K562 (cell line): ENCODE data around the gene ECI1. TPM values are rescaled to one million over a fixed set of nuclear protein-coding genes. Genes with fewer than 3 reads are reported as not detected.

Experiments used
- AFF1 ChIP-seq, 2 experiments: fragments of 450-650 bp; IDR thresholded peaks; 2 replicates each; pipeline ENCODE4 v1.6.1; 2018; ENCODE audit warnings: mild to moderate bottlenecking in 2 of 2, low read depth in 1 of 2; ENCODE audit not compliant: partially characterized antibody in 2 of 2
- ASH1L ChIP-seq: fragments of 450-650 bp; IDR thresholded peaks from 2 replicates; pipeline ENCODE4 v1.6.1; 2018; ENCODE audit warnings: borderline replicate concordance, mild to moderate bottlenecking, low read depth; ENCODE audit not compliant: partially characterized antibody
- BMI1 ChIP-seq: fragments of 150-350 bp; IDR thresholded peaks from 2 replicates; pipeline ENCODE4 v1.6.1; 2014; ENCODE audit warnings: low read length
- DACH1 ChIP-seq: fragments of 450-650 bp; IDR thresholded peaks from 2 replicates; pipeline ENCODE4 v1.6.1; 2018; ENCODE audit not compliant: partially characterized antibody
- HMG20B ChIP-seq: fragments of 250-450 bp; sonication (Bioruptor Pico); IDR thresholded peaks from 2 replicates; pipeline ENCODE4 v1.5.0; 2021; ENCODE audit warnings: mild to moderate bottlenecking
- HNRNPH1 ChIP-seq: fragments of 200-400 bp; formaldehyde crosslinking; optimal IDR thresholded peaks from 2 replicates; pipeline ENCODE3; 2017; ENCODE audit warnings: low read depth, mild to moderate bottlenecking, low read length, moderate library complexity
- ILK ChIP-seq: fragments of 450-650 bp; IDR thresholded peaks from 2 replicates; pipeline ENCODE4 v1.6.1; 2016; ENCODE audit warnings: missing genetic modification characterization, low read depth, mild to moderate bottlenecking, missing compliant biosample characterization, moderate library complexity, borderline replicate concordance
- MAFG ChIP-seq: fragments of 450-650 bp; conservative IDR thresholded peaks from 2 replicates; pipeline ENCODE4 v1.6.1; 2016; ENCODE audit warnings: missing genetic modification characterization, missing compliant biosample characterization
- MCM7 ChIP-seq, 2 experiments: fragments of 450-650 bp; IDR thresholded peaks; 2 replicates each; pipeline ENCODE4 v1.6.1; 2016 to 2018
- NFRKB ChIP-seq: fragments of 450-650 bp; IDR thresholded peaks from 2 replicates; pipeline ENCODE4 v1.6.1; 2016; ENCODE audit warnings: low read depth
- PKNOX1 ChIP-seq: fragments of 450-650 bp; IDR thresholded peaks from 2 replicates; pipeline ENCODE4 v1.6.1; 2016
- POLR2B ChIP-seq: fragments of 450-650 bp; IDR thresholded peaks from 2 replicates; pipeline ENCODE4 v1.6.1; 2018; ENCODE audit warnings: low read depth; ENCODE audit not compliant: partially characterized antibody
- RBM14 ChIP-seq: fragments of 200-400 bp; formaldehyde crosslinking; IDR thresholded peaks from 2 replicates; pipeline ENCODE4 v1.6.1; 2018; ENCODE audit warnings: low read depth, mild to moderate bottlenecking, low read length, moderate library complexity, borderline replicate concordance; ENCODE audit not compliant: insufficient read depth
- RBM15 ChIP-seq: fragments of 200-400 bp; formaldehyde crosslinking; IDR thresholded peaks from 2 replicates; pipeline ENCODE4 v1.6.1; 2018; ENCODE audit warnings: mild to moderate bottlenecking, low read length, moderate library complexity; ENCODE audit not compliant: insufficient read depth
- SMARCC2 ChIP-seq: fragments of 450-650 bp; IDR thresholded peaks from 2 replicates; pipeline ENCODE4 v1.6.1; 2017; ENCODE audit warnings: antibody characterized with exemption, moderate library complexity, mild to moderate bottlenecking, low read depth
- STAG1 ChIP-seq: sonication (generic); formaldehyde crosslinking; IDR thresholded peaks from 2 replicates; pipeline ENCODE4 v1.5.0; 2020; ENCODE audit warnings: missing genetic modification reagents, borderline replicate concordance
- TSC22D4 ChIP-seq: fragments of 450-650 bp; IDR thresholded peaks from 2 replicates; pipeline ENCODE4 v1.6.1; 2016; ENCODE audit warnings: missing genetic modification characterization, missing biosample characterization, control low read depth
- ZNF253 ChIP-seq: fragments of 250-450 bp; sonication (Bioruptor Pico); conservative IDR thresholded peaks from 2 replicates; pipeline ENCODE4 v1.6.1; 2021; ENCODE audit warnings: mild to moderate bottlenecking
- ZNF324 ChIP-seq: fragments of 250-450 bp; sonication (Bioruptor Pico); IDR thresholded peaks from 2 replicates; pipeline ENCODE4 v1.4.0; 2020; ENCODE audit warnings: mild to moderate bottlenecking
- ZNF511 ChIP-seq: sonication (generic); formaldehyde crosslinking; IDR thresholded peaks from 2 replicates; pipeline ENCODE4 v1.8.0; 2022; ENCODE audit warnings: mild to moderate bottlenecking, missing genetic modification reagents
- ZNF584 ChIP-seq: fragments of 200-800 bp; sonication (Bioruptor generic); IDR thresholded peaks from 2 replicates; pipeline ENCODE4 v1.6.1; 2016; ENCODE audit warnings: low read depth, mild to moderate bottlenecking, missing genetic modification characterization, missing compliant biosample characterization
- ZNF740 ChIP-seq, 3 experiments: fragments of 200-800 bp in 1 of 3; sonication (Bioruptor generic) in 1 of 3; sonication (generic) in 1 of 3; formaldehyde crosslinking in 1 of 3; IDR thresholded peaks; 2 replicates each; pipeline versions ENCODE4 v1.6.1 to v1.8.0; 2016 to 2022; ENCODE audit warnings: mild to moderate bottlenecking in 2 of 3, missing compliant biosample characterization in 2 of 3, missing genetic modification characterization in 2 of 3, missing genetic modification reagents in 1 of 3
- polyA plus RNA-seq, 8 experiments: library from polyadenylated mRNA; depleted of rRNA in 4 of 8; stranded (reverse) in 5 of 8; unstranded in 3 of 8; fragments of >200 nt; fragmentation: Nextera tagmentation in 2 of 8; fragmentation: Illumina TruSeq in 1 of 8; extraction: Ambion mirVana in 2 of 8; extraction: Trizol in 1 of 8; gene quantifications; 2 replicates each; pipeline versions ENCODE4 v1.2.1 to v1.2.3, GENCODE V29; 2011 to 2014; ENCODE audit warnings: inconsistent platforms in 1 of 8, missing spikeins in 1 of 8
- total RNA-seq, 7 experiments: library from RNA; depleted of rRNA in 6 of 7; stranded (reverse); fragments of >200 nt in 6 of 7; fragmentation: Illumina TruSeq in 2 of 7; extraction: Trizol in 2 of 7; gene quantifications; 2 replicates each; pipeline versions ENCODE4 v1.2.1 to v1.2.3, GENCODE V29; 2011 to 2021; ENCODE audit warnings: low replicate concordance in 1 of 7

The ECI1 gene
- total and polyA plus RNA-seq, 9 of the 15 experiments (the other 6 are each of a cell fraction or from before 2014, with no cell fraction given), result 4.7 to 189 (median 54.0) TPM

- TF ChIP-seq ZNF511 (no peak), ZNF253 (CRISPR knock-in tag) (no peak), MAFG (tag) (no peak), AFF1 (IDR thresholded peaks at IDR 0.05; ENCODE audit: low read depth in 1 of 2, partially characterized antibody in 2 of 2) (no peak), SMARCC2 (no peak), TSC22D4 (no peak), ZNF324 (no peak), HMG20B (CRISPR knock-in tag) (no peak), POLR2B (no peak), DACH1 (no peak), ILK (no peak), ZNF584 (CRISPR knock-in tag) (no peak), ZNF740 (CRISPR knock-in tag; IDR thresholded peaks at IDR 0.05) (peak; percentile 41; the same call in 1 of the 2 replicates), ZNF740 (tag; IDR thresholded peaks at IDR 0.05) (no peak), NFRKB (no peak), HNRNPH1 (no peak), BMI1 (peak; percentile 53; the same call in 1 of the 2 replicates), PKNOX1 (peak; percentile 14; the same call in 1 of the 2 replicates), RBM15 (no peak), RBM14 (no peak), ASH1L (no peak), STAG1 (CRISPR knock-in tag) (no peak), MCM7 (IDR thresholded peaks at IDR 0.05) (no peak)
These were observed 57.1 kb downstream of the ECI1 start (continued) for GRCh38 chr16:2194166-2194834.
